Measurements from ENCODE around the gene SERTAD3. TPM values are rescaled to one million over a fixed set of nuclear protein-coding genes. Genes with fewer than 3 reads are reported as not detected.
A peak's percentile ranks its signal among the peaks of the same experiment; 100 is the strongest.

Gene SERTAD3
- total and polyA plus RNA-seq, 8 donors: 4.9 to 15.0 (median 8.4) TPM

DNA sequence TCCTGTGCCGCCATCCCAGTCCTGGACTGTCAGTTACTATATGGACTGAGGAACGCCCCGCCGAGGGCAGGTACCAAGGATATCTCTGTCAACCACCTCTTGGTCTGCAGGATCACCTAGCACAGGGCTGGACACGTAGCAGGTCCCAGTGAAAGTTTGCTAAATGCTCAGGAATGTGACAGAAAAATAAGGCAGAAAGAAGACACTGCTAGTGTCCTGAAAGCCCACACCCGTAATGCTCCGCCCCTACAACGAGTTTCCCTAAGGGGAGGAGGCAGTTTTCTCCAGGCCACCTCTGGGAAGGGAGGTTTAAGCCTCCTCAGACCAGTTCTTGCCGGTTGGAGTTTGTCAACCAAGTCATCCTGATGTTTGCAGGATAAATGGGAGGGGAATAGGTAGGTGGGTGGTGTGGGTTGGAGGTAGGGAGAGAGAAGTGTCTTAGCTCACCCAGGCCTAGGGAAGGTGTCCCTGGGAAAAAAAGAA is 1.7 kb upstream of the SERTAD3 start:
- Histone ChIP-seq H3K27me3 (no peaks in the 10 kb centered on the region), H3K4me1 (peaks cover 0 to 11% (median 0%) of the 10 kb centered on the region in 3 donors), H3K9me3 (no peaks in the 10 kb centered on the region), H3K4me3 (no peak overlapping the region), H3K27ac (no peak overlapping the region), H3K36me3 (peaks cover 0 to 10% (median 5%) of the 10 kb centered on the region in 3 donors)
- DNase-seq (no peak), FAIRE-seq (no peak), ATAC-seq (no peak)
- intact Hi-C loops (cut with DNase I): no loop called here
- TF ChIP-seq, protein P1, sequence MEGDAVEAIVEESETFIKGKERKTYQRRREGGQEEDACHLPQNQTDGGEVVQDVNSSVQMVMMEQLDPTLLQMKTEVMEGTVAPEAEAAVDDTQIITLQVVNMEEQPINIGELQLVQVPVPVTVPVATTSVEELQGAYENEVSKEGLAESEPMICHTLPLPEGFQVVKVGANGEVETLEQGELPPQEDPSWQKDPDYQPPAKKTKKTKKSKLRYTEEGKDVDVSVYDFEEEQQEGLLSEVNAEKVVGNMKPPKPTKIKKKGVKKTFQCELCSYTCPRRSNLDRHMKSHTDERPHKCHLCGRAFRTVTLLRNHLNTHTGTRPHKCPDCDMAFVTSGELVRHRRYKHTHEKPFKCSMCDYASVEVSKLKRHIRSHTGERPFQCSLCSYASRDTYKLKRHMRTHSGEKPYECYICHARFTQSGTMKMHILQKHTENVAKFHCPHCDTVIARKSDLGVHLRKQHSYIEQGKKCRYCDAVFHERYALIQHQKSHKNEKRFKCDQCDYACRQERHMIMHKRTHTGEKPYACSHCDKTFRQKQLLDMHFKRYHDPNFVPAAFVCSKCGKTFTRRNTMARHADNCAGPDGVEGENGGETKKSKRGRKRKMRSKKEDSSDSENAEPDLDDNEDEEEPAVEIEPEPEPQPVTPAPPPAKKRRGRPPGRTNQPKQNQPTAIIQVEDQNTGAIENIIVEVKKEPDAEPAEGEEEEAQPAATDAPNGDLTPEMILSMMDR (IDR thresholded peaks at IDR 0.05): no peak
- 57 to 65% methylated on average over 9 of the region's 9 CpGs for WGBS, 2 donors

DNA sequence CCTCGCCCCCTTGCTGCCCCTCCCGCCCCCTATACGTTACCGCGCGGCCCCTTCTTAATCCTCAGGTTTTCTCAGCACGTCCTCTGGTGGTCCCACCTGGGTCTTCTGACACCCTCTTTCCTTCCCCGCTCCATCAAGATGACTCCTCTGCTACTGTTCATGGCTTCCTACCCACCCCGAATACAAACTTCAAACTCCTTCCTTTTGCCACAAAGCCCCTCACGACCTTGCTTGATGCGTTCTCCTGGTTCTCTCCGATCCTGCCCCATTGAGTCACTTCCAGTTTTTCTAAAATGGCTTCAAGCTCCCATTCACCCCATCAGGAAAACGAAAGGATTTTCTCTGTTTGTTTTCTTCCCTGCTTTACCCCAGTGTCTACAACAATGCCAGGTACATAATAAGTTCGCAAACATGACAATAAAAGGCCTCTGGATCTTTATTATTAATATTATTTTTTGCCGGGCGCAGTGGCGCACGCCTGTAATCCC is 734 bp upstream of the SERTAD3 start:
- intact Hi-C loops (cut with DNase I): no loop called here
- FAIRE-seq: no peak
- 10 to 12% methylated on average over 18 of the region's 18 CpGs for WGBS, 2 donors

DNA sequence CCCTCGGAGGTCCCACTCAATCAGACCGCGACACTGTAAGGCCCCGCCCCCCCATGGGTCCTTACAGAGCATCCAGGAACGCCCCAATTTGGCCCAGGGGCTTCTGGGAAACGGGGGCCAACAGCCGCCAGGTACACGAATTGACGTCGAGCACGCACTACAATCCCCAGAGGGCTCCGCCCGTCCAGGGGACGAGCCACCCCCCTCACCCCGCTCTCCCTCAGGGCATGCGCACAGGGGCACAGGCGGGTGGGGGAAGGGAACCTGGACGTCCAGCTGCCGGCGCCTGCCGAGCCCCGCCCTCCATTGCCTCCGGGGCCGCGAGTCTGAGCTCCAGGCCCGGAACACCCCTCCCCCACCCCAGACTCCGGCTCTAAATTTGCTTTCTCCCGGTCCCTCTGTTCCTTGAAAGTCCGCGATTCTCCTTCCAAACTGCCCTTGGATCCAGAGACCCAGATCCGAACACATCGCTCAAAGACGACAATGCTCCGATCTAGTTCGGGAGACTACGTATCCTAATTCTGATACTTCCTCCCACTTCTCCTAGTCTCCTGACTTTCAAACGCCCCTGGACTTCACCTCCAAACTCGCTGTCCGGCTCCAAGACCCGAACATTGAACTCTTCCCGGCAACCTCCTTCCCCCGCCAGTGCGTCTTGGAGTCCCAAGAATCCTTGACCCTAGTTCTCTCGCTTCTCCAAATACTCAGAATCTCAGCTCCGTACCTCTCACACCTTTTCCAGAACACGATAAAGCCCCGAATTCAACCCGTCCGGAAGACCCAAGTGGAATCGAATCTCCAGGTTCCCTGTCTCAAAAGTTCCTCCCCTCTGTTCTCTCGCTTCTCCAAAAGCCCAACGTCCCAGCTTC is 770 bp downstream of the SERTAD3 start:
- Histone ChIP-seq H3K36me3 (peaks cover 0 to 11% (median 5%) of the 10 kb centered on the region in 3 donors), H3K27me3 (no peaks in the 10 kb centered on the region), H3K9me3 (no peaks in the 10 kb centered on the region), H3K4me1 (peaks cover 0 to 11% (median 0%) of the 10 kb centered on the region in 3 donors), H3K4me3 (peak overlapping the region; percentile 48 to 78 (median 72)), H3K27ac (peak overlapping the region; percentile 79 to 94 (median 90))
- TF ChIP-seq, protein P1 (IDR thresholded peaks at IDR 0.05): no peak
- FAIRE-seq (peak; percentile 68), DNase-seq (peak; percentile 96 to 100 (median 100)), ATAC-seq (peak; percentile 82 to 91 (median 85))
- intact Hi-C loops (cut with DNase I): no loop called here
- 0% methylated on average over 50 to 52 of the region's 52 CpGs for WGBS, 2 donors

More for the DNA sequence above, 734 bp upstream of the SERTAD3 start:
- Histone ChIP-seq H3K27me3 (no peaks in the 10 kb centered on the region), H3K9me3 (no peaks in the 10 kb centered on the region), H3K4me1 (peaks cover 0 to 11% (median 0%) of the 10 kb centered on the region in 3 donors), H3K36me3 (peaks cover 0 to 11% (median 5%) of the 10 kb centered on the region in 3 donors), H3K27ac (peak overlapping the region; percentile 79 to 94 (median 90)), H3K4me3 (peak overlapping the region; percentile 48 to 78 (median 72))
- ATAC-seq: no peak
- no peak for DNase-seq
- TF ChIP-seq, protein P1 (IDR thresholded peaks at IDR 0.05): no peak

- Histone ChIP-seq H3K9me3 (no peaks in the 10 kb centered on the region), H3K36me3 (peaks cover 0 to 11% (median 5%) of the 10 kb centered on the region in 3 donors), H3K4me1 (peaks cover 0 to 11% (median 0%) of the 10 kb centered on the region in 3 donors), H3K27me3 (no peaks in the 10 kb centered on the region), H3K27ac (peak overlapping the region in 2 of 4 donors; percentile 15 to 94), H3K4me3 (peak overlapping the region in 2 of 4 donors; percentile 43 to 78)
- intact Hi-C loops (cut with DNase I): no loop called here
- DNase-seq (no peak), FAIRE-seq (no peak), ATAC-seq (no peak)
- 26 to 27% methylated on average over 22 of the region's 22 CpGs for WGBS, 2 donors
- TF ChIP-seq, protein P1 (IDR thresholded peaks at IDR 0.05): no peak
These were observed 1.6 kb downstream of the SERTAD3 start for GRCh38 chr19:40442328-40443130.

Measured in pancreas (tissue), 10 donors.